Natural killer cell (primary cell): Measurements from ENCODE around the gene RAB40C. TPM values are rescaled to one million over a fixed set of nuclear protein-coding genes. Genes with fewer than 3 reads are reported as not detected.
A peak's percentile ranks its signal among the peaks of the same experiment; 100 is the strongest.

ENCODE experiments used
- ATAC-seq, 3 donors: fragments of 150-1000 bp in 2 of 3; fragments of 200-7000 bp in 1 of 3; cut with Tn5 transposase; 1 replicate in 1 of 3; 2 replicates in 2 of 3; pipeline ENCODE4 v1.10.0; 2021; ENCODE audit warnings: mild to moderate bottlenecking in 2 of 3, moderate library complexity in 2 of 3
- DNase-seq, 2 donors: peaks; one replicate each; pipeline versions ENCODE4 v3.0.0 to v3.0.0-alpha.2; 2013 to 2021; ENCODE audit warnings: mixed read lengths in 1 of 2
- H3K27ac ChIP-seq: one replicate; pipeline ENCODE4 v1.5.1; 2013; ENCODE audit warnings: mild to moderate bottlenecking, low read length
- H3K27me3 ChIP-seq: one replicate; pipeline ENCODE4 v1.6.1; 2013; ENCODE audit warnings: low read length; ENCODE audit not compliant: control insufficient read depth, insufficient read depth
- H3K36me3 ChIP-seq: one replicate; pipeline ENCODE4 v1.6.1; 2013; ENCODE audit warnings: low read length; ENCODE audit not compliant: control insufficient read depth, insufficient read depth
- H3K4me1 ChIP-seq: one replicate; pipeline ENCODE4 v1.6.1; 2013; ENCODE audit warnings: low read length; ENCODE audit not compliant: control insufficient read depth, insufficient read depth
- H3K4me3 ChIP-seq: one replicate; pipeline ENCODE4 v1.5.1; 2013; ENCODE audit warnings: low read length
- H3K9me3 ChIP-seq: one replicate; pipeline ENCODE4 v1.6.1; 2013; ENCODE audit warnings: low read length; ENCODE audit not compliant: control insufficient read depth, insufficient read depth
- H3K27ac Mint-ChIP-seq, 2 donors: one replicate each; pipeline ENCODE4 v1.8.0; 2022; ENCODE audit warnings: mild to moderate bottlenecking in 2 of 2, mixed read lengths in 2 of 2, moderate library complexity in 1 of 2
- H3K27me3 Mint-ChIP-seq, 2 donors: one replicate each; pipeline ENCODE4 v1.8.0; 2022; ENCODE audit warnings: low read depth in 2 of 2, mixed read lengths in 2 of 2
- H3K36me3 Mint-ChIP-seq: one replicate; pipeline ENCODE4 v1.8.0; 2022; ENCODE audit warnings: mixed read lengths
- H3K4me1 Mint-ChIP-seq, 2 donors: one replicate each; pipeline ENCODE4 v1.8.0; 2022; ENCODE audit warnings: mixed read lengths in 2 of 2
- H3K4me3 Mint-ChIP-seq: one replicate; pipeline ENCODE4 v1.8.0; 2022; ENCODE audit warnings: mild to moderate bottlenecking, moderate library complexity, mixed read lengths
- H3K9me3 Mint-ChIP-seq, 2 donors: one replicate each; pipeline ENCODE4 v1.8.0; 2022; ENCODE audit warnings: mixed read lengths in 2 of 2
- CTCF ChIP-seq: fragments of 200-600 bp; IDR thresholded peaks from one replicate; pipeline ENCODE4 v1.8.0; 2022; ENCODE audit warnings: antibody characterized with exemption
- WGBS: methylation state at CpG from one replicate; pipeline ENCODE4 v1.1.7; 2013; ENCODE audit warnings: missing lambda C conversion rate; ENCODE audit not compliant: insufficient coverage; 5-methylcytosine and 5-hydroxymethylcytosine counted together
- intact Hi-C: fragments of 100-400 bp; cut with micrococcal nuclease; formaldehyde crosslinking; loops from one replicate; pipeline ENCODE4 v1.14.2; 2022
- total RNA-seq, 4 donors: library from RNA; stranded (reverse); fragments of 120-200 nt in 1 of 4; gene quantifications; one replicate each; pipeline versions ENCODE4 v1.2.3 to v1.2.4, GENCODE V29; 2013 to 2022

Gene RAB40C
- total RNA-seq, 3 donors from 2014 or later (not counting 1 experiment from before 2014, with no cell fraction given) = 12.7 to 20.8 (median 20.0) TPM

- peaks cover 0 to 3% of the 10 kb centered on the region in 2 donors for H3K27me3 Mint-ChIP-seq
- H3K4me1 ChIP-seq = peaks cover 45% of the 10 kb centered on the region
- H3K27ac Mint-ChIP-seq = no peak overlapping the region
Measured at GRCh38 chr16:638836-639235, 49.0 kb downstream of the RAB40C start.

GRCh38 chr16:640614-641013, 50.7 kb downstream of the RAB40C start:
- H3K4me1 ChIP-seq = peaks cover 34% of the 10 kb centered on the region
- no peaks in the 10 kb centered on the region for H3K36me3 Mint-ChIP-seq
- H3K27ac Mint-ChIP-seq = peak overlapping the region in 1 of 2 donors; percentile 38
- H3K27me3 ChIP-seq = no peaks in the 10 kb centered on the region
- H3K4me3 Mint-ChIP-seq = peak overlapping the region; percentile 67
- H3K36me3 ChIP-seq = no peaks in the 10 kb centered on the region
- no peak for DNase-seq
- H3K9me3 ChIP-seq = no peaks in the 10 kb centered on the region
- TF ChIP-seq CTCF = no peak
- no peak for ATAC-seq
- no peak overlapping the region for H3K4me3 ChIP-seq
- no peak overlapping the region for H3K27ac ChIP-seq
- H3K4me1 Mint-ChIP-seq = peaks cover 7 to 20% of the 10 kb centered on the region in 2 donors
- intact Hi-C loops = no loop called here
- 98% methylated on average over 3 of the region's 5 CpGs for WGBS
- H3K27me3 Mint-ChIP-seq = peaks cover 0 to 3% of the 10 kb centered on the region in 2 donors
- H3K9me3 Mint-ChIP-seq = no peaks in the 10 kb centered on the region

More at GRCh38 chr16:638836-639235, 49.0 kb downstream of the RAB40C start:
- no peak overlapping the region for H3K4me3 ChIP-seq
- DNase-seq (no peak), ATAC-seq (no peak)
- intact Hi-C loops = no loop called here
- no peaks in the 10 kb centered on the region for H3K36me3 Mint-ChIP-seq
- 87% methylated on average over 9 of the region's 9 CpGs for WGBS
- H3K4me1 Mint-ChIP-seq = peaks cover 7 to 21% of the 10 kb centered on the region in 2 donors
- peak overlapping the region; percentile 37 for H3K4me3 Mint-ChIP-seq
- no peak for TF ChIP-seq CTCF
- no peaks in the 10 kb centered on the region for H3K27me3 ChIP-seq
- H3K9me3 ChIP-seq = no peaks in the 10 kb centered on the region
- H3K36me3 ChIP-seq = no peaks in the 10 kb centered on the region
- no peaks in the 10 kb centered on the region for H3K9me3 Mint-ChIP-seq
- no peak overlapping the region for H3K27ac ChIP-seq

GRCh38 chr16:641326-642188, 51.7 kb downstream of the RAB40C start, which contains the start of gene MCRIP2:
Gene MCRIP2, plus strand, starts transcription at chr16:641828. Its CDS starts 164 bp downstream, at chr16:641992.
- Histone ChIP-seq H3K4me1 (peaks cover 32% of the 10 kb centered on the region), H3K27ac (no peak within 1 kb of the TSS), H3K4me3 (peak within 1 kb of the TSS; percentile 42), H3K9me3 (no peaks in the 10 kb centered on the region), H3K36me3 (no peaks in the 10 kb centered on the region), H3K27me3 (no peaks in the 10 kb centered on the region)
- Mint-ChIP-seq H3K27me3 (peaks cover 0 to 2% of the 10 kb centered on the region in 2 donors), H3K9me3 (no peaks in the 10 kb centered on the region), H3K27ac (peak within 1 kb of the TSS in 1 of 2 donors; percentile 38), H3K4me1 (peaks cover 4 to 17% of the 10 kb centered on the region in 2 donors), H3K4me3 (peak within 1 kb of the TSS; percentile 75), H3K36me3 (no peaks in the 10 kb centered on the region)
- WGBS = under 1% methylated on average over 80 of the region's 81 CpGs
- DNase-seq (peak; percentile 68 to 75), ATAC-seq (peak; percentile 37 to 52 (median 41))
- intact Hi-C loops = no loop called here
- no peak for TF ChIP-seq CTCF
